Thoracic aorta (tissue), 2 donors: Measurements from ENCODE around the gene NDUFA6. TPM values are rescaled to one million over a fixed set of nuclear protein-coding genes. Genes with fewer than 3 reads are reported as not detected.

Experiments
- ATAC-seq: fragments of 150-250 bp; one replicate; pipeline ENCODE4 v1.8.0; 2017; ENCODE audit warnings: low read depth; ENCODE audit not compliant: insufficient number of reproducible peaks, low FRiP score
- DNase-seq: peaks from one replicate; pipeline ENCODE4 v3.0.0-alpha.2; 2020; ENCODE audit warnings: low spot score
- H3K27ac ChIP-seq, 2 donors: fragments of 200-600 bp; sonication (generic); 1 replicate in 1 of 2; 2 replicates in 1 of 2; pipeline ENCODE4 v1.5.1; 2016; ENCODE audit warnings: mild to moderate bottlenecking in 2 of 2, moderate library complexity in 2 of 2
- H3K27me3 ChIP-seq: fragments of 200-600 bp; sonication (generic); replicated peaks from 2 replicates; pipeline ENCODE4 v1.6.0; 2016; ENCODE audit warnings: mild to moderate bottlenecking; ENCODE audit not compliant: insufficient read depth
- H3K36me3 ChIP-seq: fragments of 200-600 bp; sonication (generic); one replicate; pipeline ENCODE4 v1.5.1; 2016
- H3K4me1 ChIP-seq, 2 donors: fragments of 200-600 bp; sonication (generic); 1 replicate in 1 of 2; 2 replicates in 1 of 2; pipeline versions ENCODE4 v1.5.1 to v1.6.0; 2016; ENCODE audit warnings: low read depth in 2 of 2, mild to moderate bottlenecking in 1 of 2; ENCODE audit not compliant: control insufficient read depth in 1 of 2
- H3K4me3 ChIP-seq: fragments of 200-600 bp; sonication (generic); 2 replicates; pipeline ENCODE4 v1.5.1; 2016; ENCODE audit warnings: mild to moderate bottlenecking
- H3K9me3 ChIP-seq: fragments of 200-600 bp; sonication (generic); 2 replicates; pipeline ENCODE4 v1.5.1; 2016
- total RNA-seq, 2 donors: library from RNA; depleted of rRNA; stranded (reverse); fragments of >200 nt; gene quantifications; one replicate each; pipeline versions ENCODE4 v1.1.0 to v1.2.3, GENCODE V29; 2016
- TF ChIP-seq, protein P1 (sequence below): fragments of 200-600 bp; sonication (generic); IDR thresholded peaks from one replicate; pipeline ENCODE4 v1.5.1; 2019; ENCODE audit warnings: antibody characterized with exemption

The NDUFA6 gene
- total RNA-seq, 2 donors from 2014 or later: 21.3 to 27.0 TPM

DNA sequence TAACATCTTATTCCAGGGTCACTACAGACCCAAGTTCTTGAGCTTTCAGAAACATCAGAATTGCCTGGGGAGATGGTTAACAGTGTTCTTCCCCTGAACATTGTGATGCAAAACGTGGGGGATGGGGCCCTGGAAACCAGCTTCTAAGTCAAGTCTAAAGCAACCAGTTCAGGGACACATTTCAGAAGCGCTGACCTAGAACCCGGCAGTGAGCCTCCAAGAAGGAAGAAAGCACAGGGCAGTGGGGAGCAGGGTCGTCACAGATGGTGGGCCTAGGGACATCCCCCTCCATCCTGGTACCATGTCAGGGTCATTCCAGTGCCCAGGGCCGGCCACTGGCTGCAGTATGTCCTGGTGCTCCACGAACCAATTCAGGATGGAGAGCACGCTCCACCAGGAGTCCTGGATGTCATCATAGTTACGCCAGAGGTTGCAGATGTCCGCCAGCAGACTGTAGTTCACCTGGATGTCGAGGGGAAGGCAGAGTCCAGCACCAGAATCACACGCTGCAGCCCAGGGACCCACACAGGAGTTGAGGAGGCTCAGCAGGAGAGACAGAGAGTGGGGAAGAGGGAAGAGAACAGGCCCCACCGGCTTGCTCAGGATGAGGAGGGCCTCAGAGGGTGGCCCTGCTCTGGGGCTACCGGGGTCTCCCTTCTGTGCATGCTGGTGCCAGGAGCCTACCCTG is 25.0 kb downstream of the NDUFA6 start:
- ATAC-seq: no peak
- TF ChIP-seq, protein P1, sequence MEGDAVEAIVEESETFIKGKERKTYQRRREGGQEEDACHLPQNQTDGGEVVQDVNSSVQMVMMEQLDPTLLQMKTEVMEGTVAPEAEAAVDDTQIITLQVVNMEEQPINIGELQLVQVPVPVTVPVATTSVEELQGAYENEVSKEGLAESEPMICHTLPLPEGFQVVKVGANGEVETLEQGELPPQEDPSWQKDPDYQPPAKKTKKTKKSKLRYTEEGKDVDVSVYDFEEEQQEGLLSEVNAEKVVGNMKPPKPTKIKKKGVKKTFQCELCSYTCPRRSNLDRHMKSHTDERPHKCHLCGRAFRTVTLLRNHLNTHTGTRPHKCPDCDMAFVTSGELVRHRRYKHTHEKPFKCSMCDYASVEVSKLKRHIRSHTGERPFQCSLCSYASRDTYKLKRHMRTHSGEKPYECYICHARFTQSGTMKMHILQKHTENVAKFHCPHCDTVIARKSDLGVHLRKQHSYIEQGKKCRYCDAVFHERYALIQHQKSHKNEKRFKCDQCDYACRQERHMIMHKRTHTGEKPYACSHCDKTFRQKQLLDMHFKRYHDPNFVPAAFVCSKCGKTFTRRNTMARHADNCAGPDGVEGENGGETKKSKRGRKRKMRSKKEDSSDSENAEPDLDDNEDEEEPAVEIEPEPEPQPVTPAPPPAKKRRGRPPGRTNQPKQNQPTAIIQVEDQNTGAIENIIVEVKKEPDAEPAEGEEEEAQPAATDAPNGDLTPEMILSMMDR: no peak
- DNase-seq: no peak
- H3K27me3 ChIP-seq: no peaks in the 10 kb centered on the region
- H3K4me1 ChIP-seq: peaks cover 0 to 12% of the 10 kb centered on the region in 2 donors
- no peak overlapping the region for H3K4me3 ChIP-seq
- no peak overlapping the region for H3K27ac ChIP-seq
- no peaks in the 10 kb centered on the region for H3K9me3 ChIP-seq
- H3K36me3 ChIP-seq: peaks cover 36% of the 10 kb centered on the region

DNA sequence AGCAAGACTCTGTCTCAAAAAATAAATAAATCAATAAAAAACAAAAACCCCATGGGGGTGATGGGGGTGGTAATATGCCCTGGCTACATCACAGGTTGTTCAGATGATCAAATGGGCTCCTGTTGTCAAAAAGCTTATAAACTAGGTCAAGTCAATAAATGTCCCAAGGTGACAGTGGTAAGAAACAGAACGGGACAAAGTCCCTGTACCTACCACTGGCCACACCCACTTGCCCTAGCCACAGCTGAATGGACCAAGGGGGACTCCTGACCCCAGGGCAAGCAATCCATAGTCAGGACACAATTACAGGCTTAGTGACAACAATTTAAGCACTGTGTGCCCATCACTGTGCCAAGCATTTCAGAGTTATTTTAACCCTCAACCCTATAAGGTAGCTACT is 25.9 kb downstream of the NDUFA6 start:
- Histone ChIP-seq H3K36me3 (peaks cover 40% of the 10 kb centered on the region), H3K9me3 (no peaks in the 10 kb centered on the region), H3K27me3 (no peaks in the 10 kb centered on the region), H3K27ac (no peak overlapping the region), H3K4me3 (no peak overlapping the region), H3K4me1 (peaks cover 0 to 6% of the 10 kb centered on the region in 2 donors)
- DNase-seq (no peak), ATAC-seq (no peak)
- TF ChIP-seq, protein P1: no peak

DNA sequence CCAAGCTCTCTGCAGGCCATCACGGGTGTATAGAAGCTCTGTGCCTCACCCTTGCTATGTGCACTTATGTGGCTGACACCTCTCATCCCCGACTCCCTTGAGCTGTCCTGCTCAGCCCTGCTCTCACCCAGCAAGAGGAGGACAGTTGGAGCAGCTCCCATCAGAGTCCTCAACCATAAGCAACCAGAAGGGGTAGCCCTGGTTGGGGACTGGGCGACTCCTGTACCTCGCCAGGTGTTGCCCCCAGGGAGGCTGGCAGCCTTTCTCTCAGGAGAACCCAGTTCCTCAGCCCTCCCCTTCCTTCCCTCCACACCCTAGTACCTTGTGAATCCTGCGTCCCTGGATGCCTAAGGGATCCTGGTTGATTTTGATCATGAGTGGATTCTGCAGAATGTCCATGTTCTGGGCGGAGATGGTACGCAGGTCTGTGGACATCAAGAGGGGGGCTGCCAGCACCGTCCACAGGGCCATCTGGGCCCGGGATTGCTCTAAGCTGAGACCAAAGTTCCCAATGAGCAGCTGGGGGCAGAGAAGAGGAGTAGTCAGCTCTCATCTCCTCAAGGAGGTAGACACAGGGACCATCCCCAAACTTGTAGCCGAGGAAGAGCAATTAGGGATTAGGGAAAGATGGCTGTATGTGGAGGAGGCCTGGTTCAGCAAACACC is 27.9 kb downstream of the NDUFA6 start:
- TF ChIP-seq, protein P1: no peak
- H3K4me1 ChIP-seq: no peaks in the 10 kb centered on the region
- ATAC-seq (no peak), DNase-seq (no peak)
- no peaks in the 10 kb centered on the region for H3K27me3 ChIP-seq
- H3K27ac ChIP-seq: no peak overlapping the region
- H3K36me3 ChIP-seq: peaks cover 40% of the 10 kb centered on the region
- no peaks in the 10 kb centered on the region for H3K9me3 ChIP-seq
- H3K4me3 ChIP-seq: no peak overlapping the region

DNA sequence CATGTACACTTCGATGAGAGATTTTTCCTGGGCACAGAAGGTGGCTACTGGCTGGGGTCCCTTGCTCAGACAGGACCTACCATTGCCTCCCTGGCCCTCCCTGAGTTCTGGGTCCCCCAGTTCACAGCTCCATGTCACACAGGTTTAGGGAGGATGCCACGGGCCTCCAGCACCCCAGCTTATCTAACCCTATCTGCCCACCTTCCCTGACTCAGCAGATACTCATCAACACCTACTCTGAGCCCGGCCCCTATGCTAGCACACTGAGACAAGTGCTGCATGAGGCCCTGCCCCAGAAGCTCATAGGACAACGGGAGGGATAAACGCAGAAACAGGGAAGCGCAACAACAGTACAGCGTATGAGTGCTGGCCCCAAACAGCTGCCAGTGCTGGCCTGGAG is 29.5 kb downstream of the NDUFA6 start:
- DNase-seq: no peak
- TF ChIP-seq, protein P1: no peak
- H3K9me3 ChIP-seq: peaks cover 7% of the 10 kb centered on the region
- no peak for ATAC-seq
- H3K27me3 ChIP-seq: no peaks in the 10 kb centered on the region
- no peaks in the 10 kb centered on the region for H3K4me1 ChIP-seq
- H3K27ac ChIP-seq: no peak overlapping the region
- H3K36me3 ChIP-seq: peaks cover 27% of the 10 kb centered on the region
- no peak overlapping the region for H3K4me3 ChIP-seq

DNA sequence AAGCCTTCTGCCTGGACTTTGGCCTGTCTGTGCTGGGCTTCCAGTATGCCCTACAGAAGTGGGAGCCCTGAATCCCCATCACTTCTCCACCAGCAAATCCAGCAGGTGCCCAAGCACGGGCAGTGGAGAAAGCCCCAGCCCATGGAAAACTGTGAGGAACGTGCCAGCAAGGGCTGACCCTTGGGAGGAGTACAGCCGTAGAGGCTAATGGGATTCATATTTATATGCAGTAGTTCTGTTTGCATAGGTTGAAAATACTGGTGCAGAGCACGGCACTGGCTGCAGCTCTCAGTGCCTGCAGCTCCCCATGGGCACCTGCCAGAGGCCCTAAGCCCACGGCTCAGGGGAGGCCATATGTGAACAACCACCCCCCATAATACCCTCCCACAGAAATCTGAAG is 30.1 kb downstream of the NDUFA6 start:
- Histone ChIP-seq H3K4me1 (no peaks in the 10 kb centered on the region), H3K36me3 (peaks cover 25% of the 10 kb centered on the region), H3K4me3 (no peak overlapping the region), H3K9me3 (peaks cover 7% of the 10 kb centered on the region), H3K27ac (no peak overlapping the region), H3K27me3 (no peaks in the 10 kb centered on the region)
- DNase-seq (no peak), ATAC-seq (no peak)
- TF ChIP-seq, protein P1: no peak
